Glomerular visceral epithelial cell (primary cell): ENCODE data around the gene FAM13A.
"Not testable (repeated sequence)": the region's sequence is repeated elsewhere in the genome, so short reads cannot be mapped to it uniquely, and the experiment has no call there.

Experiments used
- DNase-seq: peaks from one replicate; pipeline ENCODE4 v3.0.0-alpha.2; 2016; ENCODE audit errors: extremely low spot score

Gene FAM13A

GRCh38 chr4:89042055-89042454 is 14.9 kb downstream of the FAM13A start:
- DNase-seq, result no peak

DNA sequence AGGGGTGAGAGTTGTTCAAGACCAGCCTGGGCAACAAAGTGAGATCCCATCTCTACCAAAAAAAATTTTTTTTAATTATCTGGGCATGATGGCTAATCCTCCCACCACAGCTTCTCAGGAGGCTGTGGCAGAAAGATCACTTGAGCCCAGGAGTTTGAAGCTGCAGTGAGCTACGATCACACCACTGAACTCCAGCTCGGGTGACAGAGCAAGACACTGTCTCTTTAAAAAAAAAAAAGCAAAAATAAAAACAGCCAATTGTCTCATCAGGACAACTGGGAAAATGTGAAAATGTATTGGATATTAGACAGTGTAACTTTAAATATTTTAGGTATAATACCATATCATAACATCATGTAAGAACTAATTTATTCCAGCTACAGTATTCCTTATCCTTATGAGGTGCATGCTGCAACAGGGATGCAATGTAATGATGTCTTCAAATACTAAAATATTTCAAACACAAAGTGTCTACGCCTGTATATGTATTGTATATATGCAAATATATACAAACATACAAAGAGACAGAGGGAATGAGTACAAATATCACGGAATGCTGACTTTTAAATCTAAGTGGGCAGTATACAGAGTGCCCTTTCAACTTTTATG is 17.2 kb downstream of the FAM13A start:
- DNase-seq, result no peak

DNA sequence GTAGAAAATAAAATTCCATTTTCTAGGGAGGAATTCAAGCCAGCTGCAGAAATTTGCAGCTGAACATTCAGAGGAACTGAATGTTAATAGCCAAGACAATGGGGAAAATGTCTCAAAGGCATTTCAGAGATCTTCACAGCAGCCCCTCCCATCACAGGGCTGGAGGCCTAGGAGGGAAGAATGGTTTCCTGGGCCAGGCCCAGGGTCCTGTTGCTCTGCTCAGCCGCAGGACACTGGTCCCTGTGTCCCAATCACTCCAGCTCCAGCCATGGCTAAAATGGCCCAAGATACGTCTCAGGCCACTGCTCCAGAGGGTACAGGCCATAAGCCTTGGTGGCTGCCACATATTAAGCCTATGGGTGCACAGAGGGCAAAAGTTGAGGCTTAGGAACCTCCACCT is 20.4 kb downstream of the FAM13A start:
- no peak for DNase-seq

DNA sequence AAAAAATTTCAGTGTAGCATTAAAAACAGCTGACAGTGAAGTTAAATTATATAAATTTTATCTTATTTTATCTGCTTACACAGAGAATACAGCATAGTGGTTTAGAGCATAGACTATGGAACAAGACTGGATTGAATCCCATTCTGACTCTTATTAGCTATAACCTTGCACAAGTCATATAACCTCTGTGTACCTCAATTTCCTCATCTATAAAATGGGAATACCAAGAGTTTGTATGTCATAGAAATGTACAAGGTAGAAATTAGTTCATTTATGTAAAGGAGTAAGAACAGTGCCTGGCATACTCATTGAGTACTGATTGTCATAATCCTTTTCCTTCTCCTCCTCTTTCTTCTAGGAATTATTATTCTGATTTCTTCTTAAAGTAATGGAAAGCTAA is 25.7 kb downstream of the FAM13A start:
- DNase-seq, result no peak

GRCh38 chr4:89029591-89029990 is 27.4 kb downstream of the FAM13A start:
- no peak for DNase-seq

DNA sequence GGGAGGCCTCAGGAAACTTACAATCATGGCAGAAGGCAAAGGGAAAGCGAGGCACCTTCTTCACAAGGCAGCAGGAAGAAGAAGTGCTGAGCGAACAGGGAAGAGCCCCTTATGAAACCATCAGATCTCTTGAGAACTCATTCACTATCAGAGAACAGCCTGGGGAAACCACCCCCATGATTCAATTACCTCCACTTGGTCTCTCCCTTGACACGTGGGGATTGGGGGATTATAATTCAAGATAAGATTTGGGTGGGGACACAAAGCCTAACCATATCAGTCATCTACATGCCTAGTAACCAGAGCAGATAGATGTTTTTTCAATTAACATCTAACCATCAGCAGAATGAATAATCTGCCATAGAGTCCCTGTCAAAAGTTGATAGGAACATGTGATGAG is 30.4 kb downstream of the FAM13A start:
- no peak for DNase-seq

DNA sequence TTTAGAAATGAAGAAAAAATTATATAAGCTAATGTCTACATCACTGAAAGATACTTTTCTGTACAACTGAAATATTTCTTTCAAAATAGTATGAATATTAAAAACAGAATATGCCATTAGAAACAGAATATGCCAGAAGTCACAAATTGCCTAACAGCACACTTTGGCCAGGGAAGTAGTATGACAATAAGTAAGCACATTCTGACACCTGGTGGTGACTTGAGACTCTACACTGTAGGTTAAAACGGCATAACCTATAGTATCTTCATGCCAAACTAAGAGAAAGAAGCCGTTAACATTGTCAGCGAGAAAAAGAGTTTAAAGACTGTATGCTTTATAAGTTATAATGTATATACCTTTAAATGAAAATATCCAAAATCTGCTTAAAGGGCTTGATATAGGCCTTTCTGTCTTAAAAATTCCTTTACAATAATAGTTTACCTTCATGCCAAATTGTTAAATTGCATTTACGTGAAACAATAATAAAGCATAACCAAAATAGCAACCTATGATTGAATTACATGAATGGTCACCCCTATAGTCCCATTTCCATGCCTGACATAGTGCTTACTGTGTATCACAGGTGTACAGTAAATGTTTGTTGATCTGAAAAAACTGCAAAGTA is 32.8 kb downstream of the FAM13A start:
- DNase-seq, result peak; percentile 71

DNA sequence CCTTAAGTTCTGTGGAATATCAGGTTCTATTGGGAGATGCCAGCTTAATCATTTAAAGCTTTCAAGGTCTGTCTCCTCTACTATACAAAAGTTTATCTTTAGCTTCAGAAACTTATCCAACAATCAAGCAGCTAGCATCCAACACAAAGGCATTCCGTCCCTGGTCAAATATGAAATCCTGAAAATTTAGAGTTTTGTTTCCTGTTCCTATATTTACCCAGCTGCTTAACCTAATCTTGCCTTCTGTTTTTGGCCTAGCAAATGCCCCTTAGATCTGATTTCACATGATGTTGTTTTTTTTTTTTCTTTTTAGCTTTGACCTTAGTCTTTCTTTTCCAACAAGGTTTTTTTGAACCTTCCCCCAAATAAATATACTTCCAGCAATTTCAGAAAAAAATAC is 33.8 kb downstream of the FAM13A start:
- DNase-seq, result no peak

DNA sequence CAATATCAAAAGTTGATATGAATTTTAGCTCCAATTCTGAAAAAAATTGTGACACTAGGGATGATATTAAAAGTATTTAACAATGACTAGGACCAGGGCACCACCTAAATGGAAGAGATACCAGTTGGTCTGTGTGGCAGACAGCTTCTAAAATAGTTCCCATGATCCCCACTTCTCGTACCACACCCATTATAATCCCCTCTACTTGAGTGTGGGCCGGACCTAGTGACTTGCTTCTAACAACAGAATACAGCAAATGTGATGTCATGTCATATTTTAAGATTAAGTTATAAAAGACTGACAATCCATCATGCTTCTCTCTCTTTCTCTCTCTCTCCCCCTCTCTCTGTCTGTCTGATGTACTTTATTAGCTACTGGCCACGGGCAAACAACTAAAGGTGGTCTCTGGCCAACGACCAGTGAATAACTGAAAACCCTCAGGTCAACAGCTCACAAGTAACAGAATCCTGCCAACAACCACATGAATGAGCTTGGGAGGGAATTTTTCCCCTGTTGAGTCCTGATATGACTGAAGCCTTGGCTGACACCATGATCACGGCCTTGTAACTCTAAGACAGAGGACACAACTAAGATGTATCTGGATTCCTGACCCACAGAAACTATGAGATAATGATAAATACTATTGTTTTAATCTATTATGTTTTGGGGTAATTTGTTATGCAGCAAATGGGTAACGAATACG is 34.4 kb downstream of the FAM13A start:
- no peak for DNase-seq

DNA sequence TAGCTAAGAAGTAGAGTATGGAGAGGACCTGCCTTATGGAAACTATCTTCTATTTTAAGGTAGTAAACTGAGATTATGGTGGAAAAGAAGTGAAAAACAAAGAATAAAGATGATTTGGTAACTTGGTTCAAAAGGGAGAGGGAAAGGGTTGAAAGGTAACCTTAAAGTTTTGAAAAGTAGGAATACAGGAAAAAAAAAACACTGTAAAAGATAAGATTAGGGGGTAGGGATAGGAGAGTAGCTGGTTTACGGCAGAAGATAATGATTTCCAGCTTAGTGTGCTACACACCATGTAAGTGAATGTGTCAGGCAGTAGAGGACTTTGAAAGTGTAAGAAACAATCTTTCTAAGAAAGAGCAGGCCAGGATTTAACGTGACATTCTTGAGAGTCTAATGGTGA is 35.3 kb downstream of the FAM13A start:
- no peak for DNase-seq

- no peak for DNase-seq
These were observed 35.9 kb downstream of the FAM13A start for GRCh38 chr4:89021062-89021461.

DNA sequence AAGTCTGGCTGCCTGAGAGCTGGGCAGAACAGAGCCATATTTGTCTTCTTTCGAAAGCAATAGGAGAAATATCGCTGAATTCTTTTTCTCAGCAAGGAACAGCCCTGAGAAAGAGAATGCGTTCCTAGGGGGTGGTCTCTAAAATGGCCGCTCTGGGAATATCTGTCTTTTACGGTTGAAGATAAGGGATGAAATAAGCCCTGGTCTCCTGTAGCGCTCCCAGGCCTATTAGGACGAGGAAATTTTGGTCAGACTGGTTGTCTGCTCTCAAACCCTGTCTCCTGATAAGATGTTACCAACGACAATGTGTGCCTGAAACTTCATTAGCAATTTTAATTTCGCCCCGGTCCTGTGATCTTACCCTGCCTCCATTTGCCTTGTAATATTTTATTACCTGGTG is 42.1 kb downstream of the FAM13A start:
- not testable (repeated sequence) for DNase-seq

DNA sequence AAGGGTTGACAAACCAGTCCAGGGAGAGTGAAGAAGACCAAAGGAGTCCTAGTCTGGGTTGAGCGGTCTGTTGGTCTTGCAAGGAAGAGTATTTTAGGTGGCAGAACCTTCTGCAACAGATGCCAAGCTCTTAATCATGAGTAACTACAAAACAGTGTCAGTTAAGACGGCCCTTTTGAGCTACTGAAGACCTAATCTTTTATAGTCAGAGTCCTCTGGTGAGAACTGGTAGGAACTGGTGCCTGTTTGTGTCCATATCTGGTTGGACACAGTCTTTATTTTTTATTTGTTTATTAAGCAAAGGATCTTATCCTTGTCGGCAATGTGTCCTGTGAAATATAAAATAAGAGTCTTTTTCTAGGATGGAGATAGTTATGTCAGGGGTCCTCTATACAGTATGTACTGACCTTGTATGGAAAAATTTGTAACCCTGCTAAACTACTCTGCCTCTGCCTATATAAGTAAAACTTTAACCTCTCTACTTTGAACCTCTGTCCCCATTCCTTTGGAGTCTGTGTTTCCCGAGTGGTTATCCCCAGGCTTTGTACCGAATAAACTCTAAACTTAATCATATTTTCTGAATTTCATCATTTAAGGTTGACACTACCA is 47.1 kb downstream of the FAM13A start:
- DNase-seq, result no peak

DNA sequence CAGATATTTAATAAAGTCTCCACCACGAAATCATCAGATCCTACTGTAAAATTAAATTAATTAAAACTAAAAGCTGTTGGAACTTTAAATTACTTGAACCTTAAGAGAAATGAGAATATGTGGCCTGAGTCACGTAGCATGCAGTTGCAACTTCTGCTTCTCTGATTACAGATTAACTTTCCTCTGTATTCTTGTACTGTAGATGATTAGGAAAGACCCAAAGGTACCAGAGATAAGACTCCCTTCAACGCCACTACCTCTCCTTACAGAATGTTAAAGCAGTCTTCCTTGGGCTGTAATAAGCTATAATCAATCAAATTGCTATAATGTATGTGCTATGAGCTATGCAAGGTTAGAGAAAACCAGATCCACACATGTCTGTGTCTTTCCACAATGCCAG is 47.9 kb downstream of the FAM13A start:
- DNase-seq, result no peak

- DNase-seq, result no peak
These were observed 48.8 kb downstream of the FAM13A start for GRCh38 chr4:89008166-89008565.

- DNase-seq, result no peak
These were observed 49.5 kb downstream of the FAM13A start for GRCh38 chr4:89007338-89007939.

DNA sequence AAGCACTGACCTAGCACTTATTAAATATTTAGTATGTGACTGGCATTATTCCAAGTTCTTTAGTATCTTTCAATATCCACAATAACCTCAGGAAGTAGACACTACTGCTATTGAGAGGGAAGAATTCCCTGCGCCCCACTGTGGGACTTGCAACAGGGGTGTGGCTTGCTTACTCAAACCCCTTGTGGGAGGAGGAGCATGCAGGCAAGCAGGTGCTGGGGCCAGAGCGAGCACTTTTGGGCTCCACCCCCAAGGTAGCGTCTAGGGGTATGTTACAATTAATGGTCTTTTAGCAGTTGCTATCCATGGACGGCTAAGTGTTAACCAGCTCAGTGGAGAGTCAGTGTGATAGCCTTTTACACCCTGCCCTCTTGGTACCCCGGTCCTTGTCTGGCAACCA is 50.7 kb downstream of the FAM13A start:
- no peak for DNase-seq

DNA sequence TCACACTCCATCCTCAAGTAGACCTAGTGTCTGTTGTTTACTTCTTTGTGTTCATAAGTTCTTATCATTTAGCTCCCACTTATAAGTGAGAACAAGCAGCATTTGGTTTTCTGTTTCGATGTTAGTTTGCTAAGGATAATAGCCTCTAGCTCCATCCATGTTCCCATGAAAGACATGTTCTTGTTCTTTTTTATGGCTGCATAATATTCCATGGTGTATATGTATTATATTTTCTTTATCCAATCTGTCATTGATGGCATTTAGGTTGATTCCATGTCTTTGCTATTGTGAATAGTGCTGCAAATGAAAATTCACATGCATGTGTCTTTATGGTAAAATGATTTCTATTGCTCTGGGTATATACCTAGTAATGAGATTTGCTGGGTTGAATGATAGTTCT is 51.9 kb downstream of the FAM13A start:
- DNase-seq, result not testable (repeated sequence)

GRCh38 chr4:89001647-89002445 is 55.1 kb downstream of the FAM13A start:
- no peak for DNase-seq

DNA sequence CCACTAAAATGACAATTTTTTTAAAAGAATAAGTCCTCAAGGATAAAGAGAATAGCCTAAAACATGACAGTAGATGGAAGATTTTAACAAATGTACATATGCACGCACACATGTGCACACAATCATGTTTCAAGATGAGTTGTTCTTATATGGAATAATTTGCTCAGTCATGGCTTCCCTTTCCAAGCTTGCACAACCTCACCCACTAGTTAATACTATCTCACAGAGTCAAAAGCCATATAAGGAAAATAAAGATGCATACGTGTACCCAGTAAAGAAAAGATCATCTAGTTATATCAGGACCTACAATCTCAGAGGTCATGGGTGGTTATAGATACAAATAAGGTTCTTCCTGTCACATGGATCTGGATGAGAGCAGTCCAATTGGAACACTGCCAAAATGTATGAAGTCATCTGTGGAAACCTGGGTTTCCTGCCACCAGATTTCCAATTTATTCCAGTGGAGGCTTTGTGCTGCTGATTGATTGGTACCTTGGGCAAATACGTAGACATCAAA is 56.1 kb downstream of the FAM13A start:
- DNase-seq, result peak; percentile 47

DNA sequence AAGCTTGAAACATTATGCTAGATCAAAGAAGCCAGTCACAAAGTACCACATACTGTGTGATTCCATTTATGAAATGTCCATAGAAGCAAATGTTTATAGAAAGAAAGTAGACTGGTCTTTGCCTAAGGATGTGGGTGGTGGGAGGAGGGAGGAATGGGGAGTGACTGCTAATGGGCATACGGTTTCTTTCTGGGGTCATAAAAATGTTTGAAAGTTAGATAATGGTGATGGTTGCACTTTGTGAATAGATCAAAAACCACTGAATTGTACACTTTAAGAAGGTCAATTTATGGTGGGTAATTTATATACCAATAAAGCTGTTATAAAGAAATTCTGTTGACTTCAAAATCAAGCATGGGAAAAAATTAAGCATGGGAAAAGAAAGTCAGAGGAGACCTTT is 56.6 kb downstream of the FAM13A start:
- DNase-seq, result no peak
